Amniotic epithelial cell (primary cell): Measurements from ENCODE around the gene OXGR1.

Experiments used
- DNase-seq: peaks from one replicate; pipeline ENCODE4 v3.0.0-alpha.2; 2010; ENCODE audit warnings: low read depth

OXGR1 gene

GRCh38 chr13:96963786-96964475, 30.3 kb downstream of the OXGR1 start:
- DNase-seq: no peak

- DNase-seq: no peak
These were observed 33.9 kb downstream of the OXGR1 start for GRCh38 chr13:96960379-96960778.

- DNase-seq: peak; percentile 28
These were observed 35.9 kb downstream of the OXGR1 start for GRCh38 chr13:96958286-96958891.

GRCh38 chr13:96952595-96952994, 41.7 kb downstream of the OXGR1 start:
- DNase-seq: no peak

GRCh38 chr13:96948127-96948526, 46.1 kb downstream of the OXGR1 start:
- DNase-seq: no peak

- DNase-seq: no peak
These were observed 46.8 kb downstream of the OXGR1 start for GRCh38 chr13:96947343-96947910.

GRCh38 chr13:96946709-96947311, 47.5 kb downstream of the OXGR1 start:
- DNase-seq: no peak

- DNase-seq: peak; percentile 37
These were observed 53.3 kb downstream of the OXGR1 start for GRCh38 chr13:96940961-96941360.

GRCh38 chr13:96935901-96936300, 58.4 kb downstream of the OXGR1 start:
- no peak for DNase-seq
